SJCRH30 (cell line): ENCODE results near the gene CDH22. TPM values are rescaled to one million over a fixed set of nuclear protein-coding genes. Genes with fewer than 3 reads are reported as not detected.

Experiments
- DNase-seq, 2 experiments: peaks; one replicate each; pipeline ENCODE4 v3.0.0-alpha.2; 2015 to 2020
- H3K27ac ChIP-seq: fragments of 250-450 bp; sonication (Bioruptor Pico); 2 replicates; pipeline ENCODE4 v1.5.1; 2020; ENCODE audit warnings: mild to moderate bottlenecking, moderate library complexity
- H3K27me3 ChIP-seq: fragments of 250-450 bp; sonication (Bioruptor Pico); 2 replicates; pipeline ENCODE4 v1.5.1; 2020; ENCODE audit warnings: mild to moderate bottlenecking, moderate library complexity
- H3K36me3 ChIP-seq: fragments of 250-450 bp; sonication (Bioruptor Pico); 2 replicates; pipeline ENCODE4 v1.5.1; 2020; ENCODE audit warnings: mild to moderate bottlenecking, moderate library complexity
- H3K4me1 ChIP-seq: fragments of 250-450 bp; sonication (Bioruptor Pico); 2 replicates; pipeline ENCODE4 v1.5.1; 2020; ENCODE audit warnings: mild to moderate bottlenecking, moderate library complexity
- H3K4me3 ChIP-seq: fragments of 250-450 bp; sonication (Bioruptor Pico); 2 replicates; pipeline ENCODE4 v1.5.1; 2020; ENCODE audit warnings: mild to moderate bottlenecking, moderate library complexity
- H3K9me3 ChIP-seq: fragments of 250-450 bp; sonication (Bioruptor Pico); replicated peaks from 2 replicates; pipeline ENCODE4 v1.5.1; 2020; ENCODE audit warnings: mild to moderate bottlenecking, moderate library complexity
- total RNA-seq: library from RNA; depleted of rRNA; stranded (reverse); fragments of >200 nt; shearing (Covaris generic); gene quantifications from 2 replicates; pipeline ENCODE4 v1.2.3, GENCODE V29; 2014

Gene CDH22
- total RNA-seq, 1 experiment from 2014 or later: 0.06 TPM

GRCh38 chr20:46283426-46284039 is 24.8 kb downstream of the CDH22 start:
- DNase-seq: no peak

GRCh38 chr20:46282669-46283068 is 25.6 kb downstream of the CDH22 start:
- Histone ChIP-seq H3K27ac (no peak overlapping the region), H3K36me3 (no peaks in the 10 kb centered on the region), H3K4me1 (no peaks in the 10 kb centered on the region), H3K4me3 (no peak overlapping the region), H3K9me3 (no peaks in the 10 kb centered on the region), H3K27me3 (peaks cover 49% of the 10 kb centered on the region)
- DNase-seq: no peak

More at GRCh38 chr20:46283426-46284039, 24.8 kb downstream of the CDH22 start:
- Histone ChIP-seq H3K36me3 (no peaks in the 10 kb centered on the region), H3K27ac (no peak overlapping the region), H3K27me3 (peaks cover 54% of the 10 kb centered on the region), H3K4me1 (no peaks in the 10 kb centered on the region), H3K9me3 (no peaks in the 10 kb centered on the region), H3K4me3 (no peak overlapping the region)

GRCh38 chr20:46279103-46279502 is 29.2 kb downstream of the CDH22 start:
- Histone ChIP-seq H3K27me3 (peaks cover 52% of the 10 kb centered on the region), H3K9me3 (no peaks in the 10 kb centered on the region), H3K4me1 (no peaks in the 10 kb centered on the region), H3K27ac (no peak overlapping the region), H3K4me3 (no peak overlapping the region), H3K36me3 (no peaks in the 10 kb centered on the region)
- DNase-seq: no peak

GRCh38 chr20:46277602-46278001 is 30.7 kb downstream of the CDH22 start:
- Histone ChIP-seq H3K27me3 (peaks cover 45% of the 10 kb centered on the region), H3K4me1 (no peaks in the 10 kb centered on the region), H3K27ac (no peak overlapping the region), H3K9me3 (no peaks in the 10 kb centered on the region), H3K4me3 (no peak overlapping the region), H3K36me3 (no peaks in the 10 kb centered on the region)
- DNase-seq: no peak

- no peak for DNase-seq
- no peak overlapping the region for H3K27ac ChIP-seq
- no peaks in the 10 kb centered on the region for H3K9me3 ChIP-seq
- no peaks in the 10 kb centered on the region for H3K36me3 ChIP-seq
- no peak overlapping the region for H3K4me3 ChIP-seq
- peaks cover 36% of the 10 kb centered on the region for H3K27me3 ChIP-seq
- no peaks in the 10 kb centered on the region for H3K4me1 ChIP-seq
These were observed 31.8 kb downstream of the CDH22 start for GRCh38 chr20:46276531-46276930.

GRCh38 chr20:46275091-46275490 is 33.2 kb downstream of the CDH22 start:
- no peaks in the 10 kb centered on the region for H3K9me3 ChIP-seq
- DNase-seq: no peak
- peaks cover 24% of the 10 kb centered on the region; the same call in 1 of the 2 replicates for H3K27me3 ChIP-seq
- no peaks in the 10 kb centered on the region for H3K4me1 ChIP-seq
- no peak overlapping the region for H3K4me3 ChIP-seq
- no peak overlapping the region for H3K27ac ChIP-seq
- no peaks in the 10 kb centered on the region for H3K36me3 ChIP-seq

GRCh38 chr20:46273717-46274116 is 34.6 kb downstream of the CDH22 start:
- Histone ChIP-seq H3K4me3 (no peak overlapping the region), H3K36me3 (no peaks in the 10 kb centered on the region), H3K27ac (no peak overlapping the region), H3K27me3 (peaks cover 19% of the 10 kb centered on the region; the same call in 1 of the 2 replicates), H3K9me3 (no peaks in the 10 kb centered on the region), H3K4me1 (no peaks in the 10 kb centered on the region)
- no peak for DNase-seq

- no peak overlapping the region for H3K4me3 ChIP-seq
- no peaks in the 10 kb centered on the region for H3K36me3 ChIP-seq
- no peak for DNase-seq
- H3K27ac ChIP-seq: no peak overlapping the region
- no peaks in the 10 kb centered on the region for H3K9me3 ChIP-seq
- peaks cover 27% of the 10 kb centered on the region for H3K27me3 ChIP-seq
- H3K4me1 ChIP-seq: no peaks in the 10 kb centered on the region
These were observed 35.8 kb downstream of the CDH22 start for GRCh38 chr20:46272389-46273047.

- H3K27ac ChIP-seq: no peak overlapping the region
- H3K27me3 ChIP-seq: peaks cover 21% of the 10 kb centered on the region
- no peaks in the 10 kb centered on the region for H3K9me3 ChIP-seq
- no peaks in the 10 kb centered on the region for H3K36me3 ChIP-seq
- DNase-seq: peak in 1 of 2 experiments; percentile 21
- H3K4me3 ChIP-seq: no peak overlapping the region
- no peaks in the 10 kb centered on the region for H3K4me1 ChIP-seq
These were observed 37.1 kb downstream of the CDH22 start for GRCh38 chr20:46270977-46271744.

- Histone ChIP-seq H3K27me3 (peaks cover 18% of the 10 kb centered on the region), H3K9me3 (no peaks in the 10 kb centered on the region), H3K4me1 (no peaks in the 10 kb centered on the region), H3K27ac (no peak overlapping the region), H3K4me3 (no peak overlapping the region), H3K36me3 (no peaks in the 10 kb centered on the region)
- no peak for DNase-seq
These were observed 38.9 kb downstream of the CDH22 start for GRCh38 chr20:46269372-46269771.

GRCh38 chr20:46268662-46269061 is 39.6 kb downstream of the CDH22 start:
- Histone ChIP-seq H3K27ac (no peak overlapping the region), H3K36me3 (no peaks in the 10 kb centered on the region), H3K4me3 (no peak overlapping the region), H3K4me1 (no peaks in the 10 kb centered on the region), H3K9me3 (no peaks in the 10 kb centered on the region), H3K27me3 (peaks cover 18% of the 10 kb centered on the region)
- no peak for DNase-seq

- Histone ChIP-seq H3K27me3 (peaks cover 18% of the 10 kb centered on the region), H3K36me3 (no peaks in the 10 kb centered on the region), H3K4me3 (no peak overlapping the region), H3K27ac (no peak overlapping the region), H3K9me3 (no peaks in the 10 kb centered on the region), H3K4me1 (no peaks in the 10 kb centered on the region)
- no peak for DNase-seq
These were observed 40.1 kb downstream of the CDH22 start for GRCh38 chr20:46268131-46268614.

GRCh38 chr20:46267108-46268105 is 40.9 kb downstream of the CDH22 start:
- H3K27ac ChIP-seq: no peak overlapping the region
- no peaks in the 10 kb centered on the region for H3K4me1 ChIP-seq
- H3K9me3 ChIP-seq: no peaks in the 10 kb centered on the region
- DNase-seq: no peak
- H3K4me3 ChIP-seq: no peak overlapping the region
- peaks cover 18% of the 10 kb centered on the region for H3K27me3 ChIP-seq
- no peaks in the 10 kb centered on the region for H3K36me3 ChIP-seq

GRCh38 chr20:46265539-46265938 is 42.8 kb downstream of the CDH22 start:
- H3K9me3 ChIP-seq: no peaks in the 10 kb centered on the region
- H3K27ac ChIP-seq: no peak overlapping the region
- H3K27me3 ChIP-seq: peaks cover 18% of the 10 kb centered on the region
- H3K4me1 ChIP-seq: no peaks in the 10 kb centered on the region
- no peak for DNase-seq
- H3K36me3 ChIP-seq: no peaks in the 10 kb centered on the region
- no peak overlapping the region for H3K4me3 ChIP-seq
